Stimulated activated CD8-positive, alpha-beta memory T cell treated with anti-CD3 and anti-CD28 coated beads, Interleukin-12 subunit alpha, Interleukin-12 subunit beta, amount 100 ng/mL, for 4 hours (primary cell): ENCODE measurements around the gene RAD51.
A peak's percentile ranks its signal among the peaks of the same experiment; 100 is the strongest.

Experiments
- DNase-seq: peaks from one replicate; pipeline ENCODE4 v3.0.0-alpha.2; 2020; ENCODE audit warnings: low read depth

RAD51 gene

DNA sequence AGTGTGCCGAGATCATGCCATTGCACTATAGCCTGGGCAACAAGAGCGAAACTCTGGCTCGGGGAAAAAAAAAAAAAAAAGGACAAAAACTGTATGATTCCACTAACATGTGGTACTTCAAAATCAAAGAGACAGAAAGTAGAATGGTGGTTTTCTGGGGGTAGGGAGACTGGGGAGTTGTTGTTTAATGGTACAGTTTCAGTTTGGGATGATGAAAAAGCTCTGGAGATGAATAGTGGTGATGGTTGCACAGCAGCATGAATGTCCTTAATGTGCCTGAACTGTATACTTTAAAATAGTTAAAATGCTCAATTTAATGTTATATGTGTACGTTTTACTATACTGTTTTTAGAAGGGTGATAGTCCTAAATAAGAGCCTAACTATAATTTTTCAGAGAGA is 27.4 kb downstream of the RAD51 start:
- DNase-seq: no peak

DNA sequence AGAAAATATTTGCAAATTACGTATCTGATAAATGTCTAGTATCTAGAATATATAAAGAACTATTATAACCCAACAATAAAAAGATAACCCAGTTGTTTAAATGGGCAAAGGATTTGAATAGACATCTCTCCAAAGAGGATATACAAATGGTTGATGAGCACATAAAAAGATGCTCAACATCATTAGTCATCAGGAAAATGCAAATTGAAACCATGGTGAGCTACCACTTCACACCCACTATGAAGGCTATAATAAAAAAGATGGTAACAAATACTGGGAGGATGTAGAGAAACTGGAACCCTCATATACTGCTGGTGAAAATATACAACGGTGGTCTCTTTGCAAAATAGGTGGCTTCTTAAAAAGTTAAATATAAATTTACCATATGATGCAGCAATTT is 28.0 kb downstream of the RAD51 start:
- no peak for DNase-seq

- DNase-seq: no peak
Measured at GRCh38 chr15:40723919-40724318, 28.9 kb downstream of the RAD51 start.

DNA sequence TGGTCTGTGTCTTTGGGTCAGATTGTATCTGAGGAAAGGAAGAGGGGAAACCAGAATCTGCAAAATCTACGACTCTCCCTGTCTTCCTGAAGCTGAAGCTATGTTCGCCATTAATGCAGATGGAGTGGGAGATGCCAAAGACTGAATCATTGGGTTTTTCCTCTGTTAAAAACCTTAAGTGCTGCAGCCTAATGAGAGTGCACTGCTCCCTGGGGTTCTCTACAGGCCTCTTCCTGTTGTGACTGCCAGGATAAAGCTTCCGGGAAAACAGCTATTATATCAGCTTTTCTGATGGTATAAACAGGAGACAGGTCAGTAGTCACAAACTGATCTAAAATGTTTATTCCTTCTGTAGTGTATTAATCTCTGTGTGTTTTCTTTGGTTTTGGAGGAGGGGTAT is 36.1 kb downstream of the RAD51 start:
- no peak for DNase-seq

- DNase-seq: no peak
Measured at GRCh38 chr15:40736575-40736974, 41.6 kb downstream of the RAD51 start.

- DNase-seq: no peak
Measured at GRCh38 chr15:40737048-40737447, 42.1 kb downstream of the RAD51 start.

DNA sequence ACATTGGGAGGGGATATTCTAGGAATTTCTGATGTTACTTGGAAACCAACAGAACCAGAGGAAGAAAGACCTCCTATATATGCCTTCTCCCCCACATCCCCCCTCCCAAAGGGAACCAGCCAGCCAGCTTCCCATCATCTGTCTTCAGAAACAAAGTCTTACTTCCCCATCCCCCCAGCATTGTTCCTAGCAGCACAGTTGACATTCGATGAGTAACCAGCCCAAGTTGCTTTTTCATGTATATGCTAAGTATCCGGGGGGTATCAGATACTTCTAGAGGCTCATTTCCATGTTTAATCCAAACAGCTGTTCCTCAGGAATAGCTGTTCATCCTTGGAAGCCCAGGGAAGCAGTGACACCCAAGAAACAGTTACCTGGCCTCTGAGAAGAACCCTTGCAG is 44.1 kb downstream of the RAD51 start:
- no peak for DNase-seq

GRCh38 chr15:40739854-40740253 is 44.9 kb downstream of the RAD51 start:
- no peak for DNase-seq

GRCh38 chr15:40743485-40743901 is 48.5 kb downstream of the RAD51 start:
- no peak for DNase-seq

DNA sequence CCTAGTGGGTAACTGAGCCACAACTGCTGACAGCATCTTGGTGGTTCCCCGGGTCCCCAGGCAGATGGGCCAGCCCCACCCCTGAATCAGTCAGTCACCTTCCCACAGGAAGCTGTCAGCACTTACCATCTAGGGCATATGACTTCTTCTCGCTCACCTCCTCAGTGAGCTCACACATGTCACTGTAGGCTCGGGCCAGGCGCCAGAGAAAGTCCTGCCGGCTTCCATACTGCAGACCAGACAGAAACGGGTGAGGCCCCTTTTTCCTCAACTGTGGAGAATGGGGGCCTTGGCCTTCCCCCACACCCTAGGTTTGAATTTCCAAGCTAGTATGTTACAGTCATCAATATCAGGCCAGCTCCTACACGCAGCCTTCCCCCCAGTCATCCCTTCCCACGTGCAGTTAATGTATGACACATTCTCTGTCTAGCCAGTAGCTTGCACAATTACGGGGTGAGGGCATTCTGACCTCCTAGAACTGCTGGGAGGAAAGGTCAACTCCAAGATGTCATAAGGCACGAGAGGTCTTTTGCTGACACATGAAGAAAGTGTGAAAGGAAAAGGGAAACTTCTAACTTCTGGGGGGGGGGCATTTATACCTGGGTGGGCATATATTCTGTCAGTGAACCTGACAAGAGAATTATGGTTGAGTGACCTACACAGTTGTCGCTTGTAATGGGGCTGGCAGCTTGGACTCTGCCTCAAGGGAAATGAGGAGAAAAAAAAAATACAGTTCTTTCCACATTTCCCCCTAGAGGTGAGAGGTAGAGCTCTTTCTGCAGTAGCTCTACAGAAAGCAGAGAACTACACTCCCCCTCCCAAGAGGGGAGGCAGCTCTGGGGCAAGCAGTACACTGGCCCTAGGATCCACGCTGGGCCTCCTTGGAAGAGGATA is 49.2 kb downstream of the RAD51 start:
- DNase-seq: peak; percentile 57

- no peak for DNase-seq
Measured at GRCh38 chr15:40744815-40745152, 49.8 kb downstream of the RAD51 start.

DNA sequence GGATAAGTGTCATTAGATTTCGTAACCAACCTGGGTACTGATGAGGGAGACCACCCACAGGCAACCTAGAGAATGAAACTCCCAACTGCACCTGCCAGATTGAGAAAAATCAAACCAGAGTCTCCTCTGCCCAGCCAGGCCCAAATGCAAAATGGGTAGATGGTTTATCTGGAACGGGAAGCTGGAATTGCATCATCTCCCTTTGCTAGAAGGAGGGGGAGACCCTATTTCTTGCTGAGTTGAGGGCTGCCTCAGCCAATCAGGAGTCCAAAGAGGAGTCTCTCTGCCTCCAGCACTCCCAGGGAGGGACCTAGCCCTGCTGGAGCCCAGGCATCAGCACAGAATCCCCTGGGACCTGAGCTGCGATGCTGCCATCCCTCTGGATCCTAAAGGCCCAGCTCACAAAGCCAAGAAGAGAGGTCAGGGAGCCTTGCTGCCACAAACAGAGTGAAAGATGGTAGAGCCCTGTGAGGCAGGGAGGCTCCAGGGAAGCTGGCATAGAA is 52.0 kb downstream of the RAD51 start:
- DNase-seq: no peak

GRCh38 chr15:40747685-40748631 is 53.0 kb downstream of the RAD51 start:
- no peak for DNase-seq

DNA sequence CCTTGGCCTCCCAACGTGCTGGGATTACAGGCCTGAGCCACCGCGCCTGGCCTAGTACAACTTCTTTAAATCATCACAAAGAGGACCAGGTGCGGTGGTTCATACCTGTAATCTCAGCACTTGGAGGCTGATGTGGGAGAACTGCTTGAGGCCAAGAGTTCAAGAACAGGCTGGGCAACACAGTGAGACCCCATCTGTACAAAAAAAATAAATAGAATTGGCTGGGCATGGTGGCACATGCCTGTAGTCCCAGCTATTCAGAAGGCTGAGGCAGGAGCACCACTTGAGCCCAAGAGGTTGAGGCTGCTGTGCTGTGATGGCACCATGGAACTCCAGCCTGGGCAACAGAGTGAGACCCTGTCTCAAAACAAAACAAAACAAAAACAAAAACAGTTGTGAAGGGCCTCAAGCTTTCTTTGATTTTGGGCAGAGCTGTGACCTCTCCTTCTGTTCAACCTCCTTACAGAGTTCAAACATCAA is 54.2 kb downstream of the RAD51 start:
- DNase-seq: no peak

DNA sequence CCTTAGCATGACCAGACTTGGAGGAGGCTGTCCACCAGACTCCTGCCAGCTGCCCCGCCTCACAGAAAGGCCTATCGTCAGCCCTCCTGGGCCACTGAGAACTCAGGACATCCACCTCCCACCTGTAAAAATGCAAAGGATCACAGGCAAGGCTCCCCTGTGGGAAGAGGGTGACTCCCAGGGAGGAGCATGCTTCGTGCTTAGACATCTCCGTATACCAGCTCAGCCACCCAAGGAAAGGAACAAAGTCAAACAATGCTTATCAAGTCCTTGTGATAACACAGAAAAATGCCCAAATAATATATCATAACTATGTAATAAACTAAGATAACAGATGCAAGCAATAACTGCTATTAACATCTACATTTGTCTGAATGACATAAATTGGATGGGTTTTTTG is 55.9 kb downstream of the RAD51 start:
- DNase-seq: no peak

DNA sequence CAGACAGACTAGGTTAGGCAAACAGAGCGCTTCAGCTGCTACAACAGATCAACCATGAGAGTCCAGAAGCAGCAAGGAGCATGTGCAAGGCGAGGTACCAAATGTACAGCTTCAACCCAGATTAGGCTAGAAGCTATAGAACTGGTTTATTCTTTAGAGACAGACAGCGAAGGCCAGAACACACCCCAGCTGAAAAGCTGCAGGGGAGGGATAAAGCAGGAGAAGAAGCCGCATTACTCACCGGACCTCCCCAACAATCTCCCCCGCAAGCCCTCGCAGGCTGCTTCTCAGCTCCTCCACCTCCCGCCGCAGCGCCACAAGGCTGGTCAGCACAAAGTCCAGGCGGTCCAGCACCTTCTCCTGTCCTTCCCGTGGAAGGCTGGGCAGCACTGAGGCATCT is 56.8 kb downstream of the RAD51 start:
- no peak for DNase-seq

DNA sequence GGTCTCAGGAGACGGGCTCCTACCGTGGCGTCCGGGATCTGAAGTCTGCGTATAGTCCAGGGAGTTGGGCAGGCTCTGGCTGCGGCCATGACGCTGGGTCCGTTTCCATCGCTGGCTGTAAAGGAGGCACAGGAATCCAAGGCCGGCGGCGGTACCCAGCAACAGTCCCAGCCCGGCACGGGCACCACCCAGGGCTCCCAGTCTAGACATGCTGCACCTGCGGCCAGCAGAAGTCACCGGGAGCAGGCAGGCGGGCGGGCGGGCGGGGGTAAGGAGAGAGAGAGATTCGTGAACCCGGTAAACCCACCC is 59.6 kb downstream of the RAD51 start:
- no peak for DNase-seq

DNA sequence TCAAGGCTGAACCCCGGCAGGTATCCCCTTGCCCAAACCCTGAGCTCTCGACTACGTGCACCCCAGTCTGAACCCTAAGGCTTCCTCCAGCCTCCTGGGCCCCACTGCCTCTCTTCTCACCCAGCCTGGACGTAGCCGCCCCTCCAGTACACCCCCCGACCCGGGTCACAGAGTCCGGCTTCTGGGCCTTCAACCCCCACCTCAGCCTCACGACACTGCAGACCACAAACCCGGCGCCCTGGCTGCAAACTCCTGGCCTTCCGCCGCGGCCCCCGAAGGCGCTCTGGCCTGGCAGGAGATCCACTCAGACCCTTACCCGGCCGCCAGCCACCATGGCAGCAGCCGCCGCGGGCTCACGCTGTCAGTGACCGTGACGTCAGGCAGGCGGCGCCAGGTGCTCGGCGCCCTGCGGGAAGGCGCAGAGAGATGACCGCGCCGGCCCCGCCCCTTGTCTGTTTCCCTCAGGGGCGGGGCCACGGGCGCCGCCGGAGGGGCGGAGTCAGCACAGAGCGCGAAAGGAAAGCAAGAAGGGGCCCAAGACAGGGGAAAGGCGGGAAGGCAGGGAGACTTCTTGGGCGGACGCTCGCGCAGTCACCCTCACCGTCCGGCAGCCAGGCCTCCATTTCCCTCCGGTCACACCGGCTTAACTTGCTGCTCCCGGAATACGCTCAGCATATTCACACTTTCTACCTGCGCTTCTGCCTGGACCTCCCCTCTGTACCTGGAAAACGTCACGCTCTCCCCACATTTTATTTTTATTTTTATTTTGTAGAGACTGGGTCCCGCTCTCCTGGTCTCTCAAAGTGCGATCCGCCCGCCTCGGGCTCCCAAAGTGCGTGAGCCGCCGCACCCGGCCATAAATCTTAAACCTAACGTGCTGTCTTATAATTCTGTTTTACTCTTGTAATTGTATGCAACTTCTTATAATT is 60.2 kb downstream of the RAD51 start, which contains the start of gene RMDN3:
RMDN3 (minus strand) TSS at position 372 of the 929 bp plus-strand sequence. CDS start 471 bp downstream, outside the sequence.
- peak; percentile 91 for DNase-seq

DNA sequence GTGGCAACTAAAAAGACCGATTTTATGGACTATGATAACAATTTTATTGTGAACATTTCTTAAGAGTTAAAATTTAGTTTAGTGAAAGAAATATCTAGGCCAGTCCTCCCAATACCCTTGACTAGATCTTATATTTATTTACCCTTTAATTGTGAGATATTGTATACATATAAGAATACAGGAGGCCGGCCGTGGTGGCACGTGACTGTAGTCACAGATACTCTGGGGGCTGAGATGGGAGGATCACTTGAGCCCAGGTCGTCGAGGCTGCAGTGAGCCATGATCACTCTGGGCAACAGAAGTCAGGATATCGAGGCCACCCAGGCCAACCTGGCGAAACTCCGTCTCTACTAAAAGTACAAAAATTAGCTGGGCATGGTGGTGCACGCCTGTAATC is 60.8 kb downstream of the RAD51 start:
- no peak for DNase-seq

DNA sequence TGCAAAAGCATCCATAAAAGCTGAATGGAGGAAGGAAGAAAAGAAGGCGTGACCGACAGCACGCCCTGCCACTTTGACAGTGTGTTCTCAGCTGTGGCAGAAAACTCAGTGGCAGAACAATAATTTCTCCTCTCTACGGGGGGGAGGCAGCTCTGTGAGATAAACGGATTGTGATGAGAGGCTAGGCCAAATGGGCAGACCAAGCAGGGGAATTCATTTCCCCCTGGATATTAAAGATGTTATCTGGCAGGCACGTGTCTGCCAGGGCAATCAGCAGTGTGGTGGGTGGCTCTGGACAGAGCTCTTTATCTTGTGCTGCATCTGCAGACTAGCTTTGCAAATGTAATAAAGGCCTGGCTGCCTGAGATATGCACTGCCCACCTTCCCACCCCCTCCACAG is 62.0 kb downstream of the RAD51 start:
- DNase-seq: no peak

- DNase-seq: no peak
Measured at GRCh38 chr15:40759961-40760360, 65.0 kb downstream of the RAD51 start.
